ENCODE measurements around the gene NODAL.

The NODAL gene

DNA sequence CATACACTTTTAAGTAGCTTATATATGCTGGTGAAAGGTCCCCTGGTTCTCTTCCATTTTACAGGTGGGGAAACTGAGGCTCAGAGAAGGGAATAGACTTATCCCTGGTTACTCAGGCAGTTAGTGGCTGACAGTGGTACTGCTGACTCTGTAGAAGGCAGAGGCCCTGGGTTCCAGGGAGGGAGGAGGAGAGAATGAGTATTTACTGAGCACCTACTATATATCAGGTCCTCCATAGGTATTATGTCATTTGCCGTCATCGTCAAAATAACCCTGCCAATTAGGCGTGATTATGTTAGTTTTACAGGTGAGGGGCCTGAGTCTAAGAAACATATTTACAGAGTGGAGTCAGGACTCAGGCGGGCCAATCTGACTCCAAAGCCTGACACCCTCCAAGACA is 23.8 kb upstream of the NODAL start:
- TF ChIP-seq SPI1 (IDR thresholded peaks at IDR 0.05; ENCODE audit: low read depth, low read length) (no peak), POLR2A (IDR thresholded peaks at IDR 0.05; ENCODE audit: low read depth, low read length) (no peak), TAF1 (IDR thresholded peaks at IDR 0.05; ENCODE audit: low read depth, low read length) (no peak), POU2F2 (IDR thresholded peaks at IDR 0.05; ENCODE audit: low read depth, low read length) (no peak), PAX5 (IDR thresholded peaks at IDR 0.05; ENCODE audit: insufficient read depth, low read length, severe bottlenecking) (no peak), POLR2AphosphoS5 (IDR thresholded peaks at IDR 0.05; ENCODE audit: low read depth, low read length) (no peak)
- FAIRE-seq (no peak), DNase-seq (ENCODE audit: insufficient read length, low spot score) (no peak)

DNA sequence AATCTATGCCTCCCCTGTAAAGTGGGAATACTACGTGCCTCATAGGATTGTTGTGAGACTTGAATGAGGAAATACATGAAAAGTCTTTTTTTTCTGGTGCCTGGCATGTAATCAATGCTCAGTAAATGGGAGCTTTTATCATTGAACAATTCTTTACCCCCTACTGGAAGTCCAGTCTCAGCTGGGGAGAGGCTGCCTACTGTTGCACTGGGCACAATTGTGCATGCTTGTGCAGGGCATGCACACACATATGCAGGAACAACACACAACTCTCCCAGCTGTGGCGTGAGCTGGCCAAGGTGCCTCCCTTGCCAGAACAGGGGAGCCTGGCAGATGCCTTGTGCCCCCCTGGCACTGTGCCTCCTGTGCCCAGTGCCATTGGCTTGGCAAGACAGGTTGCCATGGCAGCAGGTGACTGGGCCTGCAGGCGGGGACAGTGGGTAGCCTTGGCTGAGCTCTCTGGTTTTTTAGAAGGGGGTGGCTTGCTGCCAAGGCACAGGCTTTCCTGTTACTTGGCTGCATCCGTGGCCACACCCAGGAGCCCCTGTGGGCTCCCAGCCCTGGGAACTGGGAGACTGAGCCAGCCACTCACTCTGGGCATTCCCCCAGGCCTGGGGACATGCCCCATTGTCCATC is 21.0 kb upstream of the NODAL start:
- FAIRE-seq (no peak), DNase-seq (ENCODE audit: insufficient read length, low spot score) (no peak)
- TF ChIP-seq SPI1 (IDR thresholded peaks at IDR 0.05; ENCODE audit: low read depth, low read length): no peak

DNA sequence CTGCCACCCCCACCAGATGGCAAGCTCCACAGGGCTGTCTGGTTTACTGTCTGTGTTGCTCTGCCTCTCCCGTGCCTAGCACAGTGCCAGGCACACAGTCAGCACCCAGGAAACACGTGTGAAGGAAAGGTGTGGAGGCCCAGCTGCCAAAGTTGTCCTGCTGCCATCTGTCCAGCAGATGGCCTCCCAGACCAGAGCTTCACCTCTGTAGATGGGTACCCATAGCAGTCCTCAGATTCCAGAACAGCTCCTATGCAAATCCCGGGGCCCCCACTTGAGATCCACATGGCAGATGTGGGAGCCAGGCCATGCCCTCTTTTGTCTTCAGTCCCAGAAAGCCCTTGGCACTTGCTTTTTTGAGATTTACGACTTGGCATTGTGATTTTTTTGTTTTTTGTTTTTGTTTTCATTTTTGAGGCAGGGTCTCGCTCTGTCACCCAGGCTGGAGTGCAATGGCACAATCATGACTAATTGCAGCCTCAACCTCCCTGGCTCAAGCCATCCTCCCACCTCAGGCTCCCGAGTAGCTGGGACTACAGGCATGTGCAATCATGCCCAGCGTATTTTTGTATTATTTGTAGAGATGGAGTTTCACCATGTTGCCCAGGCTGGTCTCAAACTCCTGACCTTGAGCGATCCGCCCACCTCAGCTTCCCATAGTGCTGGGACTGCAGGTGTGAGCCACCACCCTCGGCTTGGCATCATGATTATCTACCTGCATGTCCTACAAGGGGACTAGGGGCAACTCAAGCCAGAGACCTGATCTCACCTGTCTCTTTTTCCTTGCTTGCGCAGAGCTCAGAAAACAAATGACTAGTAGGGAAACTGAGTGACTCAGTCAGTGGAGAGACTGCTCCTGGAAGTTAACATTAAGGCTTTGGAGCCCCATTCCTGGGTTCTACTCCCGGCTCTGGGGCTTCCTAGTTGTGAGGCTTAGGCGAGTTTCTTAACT is 20.2 kb upstream of the NODAL start:
- DNase-seq (ENCODE audit: insufficient read length, low spot score) (peak; percentile 65), FAIRE-seq (peak; percentile 96)
- TF ChIP-seq POU2F2 (IDR thresholded peaks at IDR 0.05; ENCODE audit: low read depth, low read length) (0 out of 2 replicates have a peak, but pooled peaks have one; percentile 31), PAX5 (IDR thresholded peaks at IDR 0.05; ENCODE audit: insufficient read depth, low read length, severe bottlenecking) (no peak)

DNA sequence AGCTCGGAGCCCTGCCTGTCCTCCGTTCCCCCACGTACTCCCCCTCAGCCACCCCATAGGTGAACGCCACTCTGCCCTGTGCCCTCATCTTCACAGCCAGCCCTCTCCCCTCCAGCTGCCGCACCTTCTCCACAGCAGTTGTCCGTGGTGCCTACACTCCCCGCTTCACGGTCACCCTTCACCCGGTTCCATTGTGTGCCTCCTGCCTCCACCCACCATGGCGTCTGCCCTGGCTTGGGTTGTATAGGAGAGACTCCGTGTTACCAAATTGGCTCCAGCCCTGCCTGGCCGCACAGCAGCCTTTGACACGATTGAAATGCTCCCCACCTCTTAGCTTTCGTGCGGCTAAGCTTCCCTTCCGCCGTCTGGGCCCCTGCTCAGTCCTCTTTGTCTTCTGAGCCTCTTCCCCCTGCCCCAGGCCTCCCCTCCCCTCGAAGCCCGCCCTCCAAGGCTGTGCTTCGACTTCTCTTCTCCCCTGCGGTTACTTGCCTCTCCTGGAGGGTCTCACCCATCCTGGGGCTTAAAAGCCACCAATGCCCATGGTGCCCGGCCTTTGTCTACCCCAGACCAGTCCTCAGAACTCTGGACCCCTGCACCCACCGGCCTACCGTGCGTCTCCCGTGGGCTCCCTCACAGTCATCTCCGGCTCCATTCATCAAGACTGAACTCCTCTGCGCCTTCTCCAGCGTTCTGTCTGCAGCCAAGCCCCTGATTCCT is 18.5 kb upstream of the NODAL start:
- DNase-seq (ENCODE audit: insufficient read length, low spot score) (no peak), FAIRE-seq (no peak)
- TF ChIP-seq PAX5 (IDR thresholded peaks at IDR 0.05; ENCODE audit: insufficient read depth, low read length, severe bottlenecking) (no peak), POU2F2 (IDR thresholded peaks at IDR 0.05; ENCODE audit: low read depth, low read length) (no peak), POLR2AphosphoS5 (IDR thresholded peaks at IDR 0.05; ENCODE audit: low read depth, low read length) (no peak), POLR2A (IDR thresholded peaks at IDR 0.05; ENCODE audit: low read depth, low read length) (no peak), SPI1 (IDR thresholded peaks at IDR 0.05; ENCODE audit: low read depth, low read length) (no peak), TAF1 (IDR thresholded peaks at IDR 0.05; ENCODE audit: low read depth, low read length) (no peak)

DNA sequence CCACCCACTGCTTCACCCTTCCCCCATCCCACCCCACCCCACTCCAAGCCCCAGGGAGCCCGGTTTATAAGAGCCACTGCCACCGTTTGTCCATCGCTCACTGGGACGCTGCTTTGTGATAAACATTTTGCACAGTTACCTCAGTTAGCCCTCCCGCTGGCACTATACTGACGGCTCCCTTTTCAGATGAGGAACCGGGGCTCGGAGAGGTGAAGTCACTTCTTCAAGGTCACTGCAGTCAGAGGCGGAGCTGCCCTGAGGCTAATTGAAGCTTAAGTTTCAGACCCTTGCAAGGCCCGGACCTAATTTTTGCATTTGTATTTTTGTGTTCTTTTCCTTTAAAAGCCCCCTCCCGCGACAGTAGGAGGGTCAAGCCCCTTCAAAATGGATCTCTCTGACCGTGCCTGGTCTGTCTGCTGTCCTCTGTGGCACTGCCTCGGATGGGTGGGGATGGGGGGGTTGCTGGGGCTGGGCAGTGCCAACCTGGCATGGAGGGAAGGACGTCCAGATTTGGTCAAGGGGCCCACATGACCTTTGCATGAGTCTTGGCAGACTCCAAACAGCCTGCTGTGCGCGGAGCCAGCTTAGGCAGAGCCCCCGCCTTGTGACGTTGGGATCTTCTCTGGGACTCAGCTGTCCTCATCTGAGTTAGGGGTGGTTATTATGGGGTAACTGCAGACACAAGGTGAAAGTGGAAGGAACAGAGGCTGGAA is 17.7 kb upstream of the NODAL start:
- no peak for FAIRE-seq
- TF ChIP-seq TAF1 (IDR thresholded peaks at IDR 0.05; ENCODE audit: low read depth, low read length): no peak
- TF ChIP-seq SPI1 (IDR thresholded peaks at IDR 0.05; ENCODE audit: low read depth, low read length): 0 out of 2 replicates have a peak, but pooled peaks have one; percentile 13
- no peak for TF ChIP-seq POU2F2 (IDR thresholded peaks at IDR 0.05; ENCODE audit: low read depth, low read length)
- TF ChIP-seq POLR2A (IDR thresholded peaks at IDR 0.05; ENCODE audit: low read depth, low read length): no peak
- no peak for TF ChIP-seq PAX5 (IDR thresholded peaks at IDR 0.05; ENCODE audit: insufficient read depth, low read length, severe bottlenecking)
- no peak for TF ChIP-seq POLR2AphosphoS5 (IDR thresholded peaks at IDR 0.05; ENCODE audit: low read depth, low read length)
- no peak for DNase-seq (ENCODE audit: insufficient read length, low spot score)

DNA sequence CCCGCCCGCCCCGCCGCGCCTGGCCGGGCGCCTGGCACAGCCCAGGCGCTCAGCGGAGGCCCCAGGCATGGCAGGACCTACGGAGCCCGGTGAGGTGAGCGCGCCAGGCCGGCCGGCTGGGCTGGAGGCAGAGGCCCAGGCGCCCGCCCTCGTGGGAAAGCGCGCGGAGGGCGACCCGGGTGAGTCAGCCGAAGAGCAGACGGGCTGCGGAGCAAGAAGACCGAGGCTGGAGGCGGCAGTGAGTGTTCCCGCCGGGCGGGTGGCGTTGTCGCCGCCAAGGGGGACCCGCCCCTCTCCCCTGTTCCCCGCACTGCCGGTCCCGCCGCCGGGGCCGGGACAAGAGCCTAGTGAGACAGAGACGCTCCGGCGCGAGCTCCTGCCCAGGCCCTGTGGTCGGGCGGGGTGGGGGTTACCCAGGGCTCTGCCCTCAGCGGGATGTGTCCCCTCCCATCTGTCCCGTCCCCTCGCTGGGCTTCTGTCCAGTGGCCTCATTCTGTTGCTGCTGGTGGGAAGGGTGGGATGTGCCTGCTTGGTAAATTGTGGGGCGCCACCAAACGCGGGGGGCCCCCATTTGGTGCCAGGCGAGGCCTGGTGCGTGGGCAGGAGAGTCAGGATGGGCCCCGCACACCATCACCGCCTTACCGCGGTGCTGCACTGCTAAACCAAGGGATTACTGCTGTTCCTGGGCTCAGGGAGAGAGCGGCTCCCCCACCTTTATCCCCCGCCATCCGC is 17.0 kb upstream of the NODAL start:
- TF ChIP-seq SPI1 (IDR thresholded peaks at IDR 0.05; ENCODE audit: low read depth, low read length) (no peak), POU2F2 (IDR thresholded peaks at IDR 0.05; ENCODE audit: low read depth, low read length) (no peak), TAF1 (IDR thresholded peaks at IDR 0.05; ENCODE audit: low read depth, low read length) (no peak), POLR2A (IDR thresholded peaks at IDR 0.05; ENCODE audit: low read depth, low read length) (no peak), PAX5 (IDR thresholded peaks at IDR 0.05; ENCODE audit: insufficient read depth, low read length, severe bottlenecking) (no peak), POLR2AphosphoS5 (IDR thresholded peaks at IDR 0.05; ENCODE audit: low read depth, low read length) (no peak)
- FAIRE-seq (no peak), DNase-seq (ENCODE audit: insufficient read length, low spot score) (no peak)

DNA sequence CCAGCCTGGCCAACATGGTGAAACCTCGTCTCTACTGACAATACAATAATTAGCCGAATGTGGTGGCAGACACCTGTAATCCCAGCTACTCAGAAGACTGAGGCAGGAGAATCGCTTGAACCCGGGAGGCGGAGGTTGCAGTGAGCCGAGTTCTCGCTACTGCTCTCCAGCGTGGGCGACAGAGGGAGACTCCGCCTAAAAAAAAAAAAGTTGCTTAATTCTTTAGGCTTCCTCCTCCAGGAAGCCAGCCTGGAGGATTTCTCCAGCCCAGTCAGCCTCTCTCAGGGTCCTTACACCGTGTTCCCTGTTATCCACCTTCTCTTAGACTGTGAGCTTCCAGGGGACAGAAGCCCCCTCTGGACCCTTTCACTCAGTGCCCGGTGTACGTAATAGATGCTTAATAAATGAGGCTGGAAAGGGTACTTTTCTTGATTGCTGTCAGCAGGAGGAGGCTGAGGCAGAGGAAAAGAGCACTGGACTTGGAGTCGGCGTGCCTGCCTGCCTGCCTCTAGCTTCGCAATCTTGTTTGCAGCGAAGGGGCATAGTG is 16.4 kb upstream of the NODAL start:
- DNase-seq (ENCODE audit: insufficient read length, low spot score): no peak
- no peak for TF ChIP-seq POLR2AphosphoS5 (IDR thresholded peaks at IDR 0.05; ENCODE audit: low read depth, low read length)
- no peak for TF ChIP-seq POU2F2 (IDR thresholded peaks at IDR 0.05; ENCODE audit: low read depth, low read length)
- TF ChIP-seq POLR2A (IDR thresholded peaks at IDR 0.05; ENCODE audit: low read depth, low read length): no peak
- TF ChIP-seq PAX5 (IDR thresholded peaks at IDR 0.05; ENCODE audit: insufficient read depth, low read length, severe bottlenecking): no peak
- no peak for TF ChIP-seq SPI1 (IDR thresholded peaks at IDR 0.05; ENCODE audit: low read depth, low read length)
- TF ChIP-seq TAF1 (IDR thresholded peaks at IDR 0.05; ENCODE audit: low read depth, low read length): no peak
- no peak for FAIRE-seq

DNA sequence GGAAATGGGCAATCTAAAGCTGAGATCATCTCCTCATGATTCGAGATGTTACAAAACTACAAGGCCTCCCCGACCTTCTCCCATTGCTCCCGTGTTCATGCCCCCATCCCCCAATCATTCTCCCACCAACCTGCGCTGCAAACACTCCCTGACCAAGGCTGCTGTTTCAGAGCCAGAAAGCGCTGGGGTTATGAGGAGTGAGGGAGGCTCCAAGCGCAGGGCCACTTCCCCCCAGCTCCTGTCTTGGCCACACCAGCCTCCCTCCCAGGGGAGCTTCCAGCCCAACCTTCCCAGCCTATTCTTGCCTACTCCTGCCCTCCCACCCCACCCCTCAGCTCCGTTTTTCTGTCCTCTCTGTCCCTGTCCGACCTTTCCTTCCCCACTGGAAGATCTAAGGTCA is 14.7 kb upstream of the NODAL start:
- TF ChIP-seq POU2F2 (IDR thresholded peaks at IDR 0.05; ENCODE audit: low read depth, low read length) (no peak), POLR2AphosphoS5 (IDR thresholded peaks at IDR 0.05; ENCODE audit: low read depth, low read length) (no peak)
- FAIRE-seq: no peak

More for the DNA sequence above, 14.7 kb upstream of the NODAL start:
- DNase-seq (ENCODE audit: insufficient read length, low spot score): no peak

All from GM12891 (cell line).